Measurements from ENCODE around the gene RPS6KL1. TPM values are rescaled to one million over a fixed set of nuclear protein-coding genes. Genes with fewer than 3 reads are reported as not detected.

The RPS6KL1 gene
- total RNA-seq, 4 donors from 2014 or later = 0.86 to 7.5 (median 1.8) TPM

DNA sequence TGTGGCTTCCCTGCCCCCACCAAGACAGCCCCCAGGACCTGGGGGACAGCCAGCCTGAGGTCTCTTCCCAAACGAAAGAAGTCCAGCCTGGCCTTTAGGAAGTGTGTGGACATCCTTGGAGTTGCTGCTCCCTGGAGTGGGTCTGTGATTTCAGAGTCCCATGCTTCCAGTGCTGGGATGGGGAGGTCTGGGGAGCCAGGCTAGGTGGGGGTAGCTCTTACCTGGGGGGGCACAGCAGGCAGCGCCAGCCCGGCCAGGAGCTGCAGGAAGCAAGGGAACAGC lies 31.8 kb upstream of the RPS6KL1 start:
- Histone ChIP-seq H3K4me3 (peak overlapping the region; percentile 68), H3K36me3 (no peaks in the 10 kb centered on the region), H3K27ac (no peak overlapping the region), H3K9me3 (no peaks in the 10 kb centered on the region), H3K27me3 (no peaks in the 10 kb centered on the region), H3K4me1 (peaks cover 42% of the 10 kb centered on the region)
- WGBS = 0% methylated on average over 3 of the region's 3 CpGs
- TF ChIP-seq, protein P1, sequence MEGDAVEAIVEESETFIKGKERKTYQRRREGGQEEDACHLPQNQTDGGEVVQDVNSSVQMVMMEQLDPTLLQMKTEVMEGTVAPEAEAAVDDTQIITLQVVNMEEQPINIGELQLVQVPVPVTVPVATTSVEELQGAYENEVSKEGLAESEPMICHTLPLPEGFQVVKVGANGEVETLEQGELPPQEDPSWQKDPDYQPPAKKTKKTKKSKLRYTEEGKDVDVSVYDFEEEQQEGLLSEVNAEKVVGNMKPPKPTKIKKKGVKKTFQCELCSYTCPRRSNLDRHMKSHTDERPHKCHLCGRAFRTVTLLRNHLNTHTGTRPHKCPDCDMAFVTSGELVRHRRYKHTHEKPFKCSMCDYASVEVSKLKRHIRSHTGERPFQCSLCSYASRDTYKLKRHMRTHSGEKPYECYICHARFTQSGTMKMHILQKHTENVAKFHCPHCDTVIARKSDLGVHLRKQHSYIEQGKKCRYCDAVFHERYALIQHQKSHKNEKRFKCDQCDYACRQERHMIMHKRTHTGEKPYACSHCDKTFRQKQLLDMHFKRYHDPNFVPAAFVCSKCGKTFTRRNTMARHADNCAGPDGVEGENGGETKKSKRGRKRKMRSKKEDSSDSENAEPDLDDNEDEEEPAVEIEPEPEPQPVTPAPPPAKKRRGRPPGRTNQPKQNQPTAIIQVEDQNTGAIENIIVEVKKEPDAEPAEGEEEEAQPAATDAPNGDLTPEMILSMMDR (IDR thresholded peaks at IDR 0.05) = no peak
- TF ChIP-seq POLR2AphosphoS5 (IDR thresholded peaks at IDR 0.05) = no peak
- no peak for TF ChIP-seq EP300 (IDR thresholded peaks at IDR 0.05)
- TF ChIP-seq POLR2A (IDR thresholded peaks at IDR 0.05) = no peak
- no peak for DNase-seq (ENCODE audit: low spot score in 2 of 2)

GRCh38 chr14:74954232-74954946 lies 31.3 kb upstream of the RPS6KL1 start:
- no peak overlapping the region for H3K27ac ChIP-seq

GRCh38 chr14:74953686-74954085 lies 30.6 kb upstream of the RPS6KL1 start:
- H3K36me3 ChIP-seq = peaks cover 5% of the 10 kb centered on the region
- WGBS = 81% methylated on average over 5 of the region's 5 CpGs
- H3K27me3 ChIP-seq = no peaks in the 10 kb centered on the region
- peak overlapping the region; percentile 68 for H3K4me3 ChIP-seq
- H3K27ac ChIP-seq = no peak overlapping the region
- peaks cover 42% of the 10 kb centered on the region for H3K4me1 ChIP-seq
- no peaks in the 10 kb centered on the region for H3K9me3 ChIP-seq
- DNase-seq (ENCODE audit: low spot score in 2 of 2) = no peak
- TF ChIP-seq EP300 (IDR thresholded peaks at IDR 0.05) (no peak), POLR2A (IDR thresholded peaks at IDR 0.05) (no peak), POLR2AphosphoS5 (IDR thresholded peaks at IDR 0.05) (no peak)
- TF ChIP-seq, protein P1 (IDR thresholded peaks at IDR 0.05) = no peak

More at GRCh38 chr14:74954232-74954946, 31.3 kb upstream of the RPS6KL1 start:
- Histone ChIP-seq H3K4me1 (peaks cover 42% of the 10 kb centered on the region), H3K27me3 (no peaks in the 10 kb centered on the region), H3K9me3 (no peaks in the 10 kb centered on the region), H3K36me3 (peaks cover under 1% of the 10 kb centered on the region), H3K4me3 (peak overlapping the region; percentile 68)
- no peak for DNase-seq (ENCODE audit: low spot score in 2 of 2)
- WGBS = 62% methylated on average over 7 of the region's 18 CpGs
- TF ChIP-seq EP300 (IDR thresholded peaks at IDR 0.05) = no peak
- TF ChIP-seq POLR2AphosphoS5 (IDR thresholded peaks at IDR 0.05) = no peak
- no peak for TF ChIP-seq POLR2A (IDR thresholded peaks at IDR 0.05)
- TF ChIP-seq, protein P1 (IDR thresholded peaks at IDR 0.05) = no peak

GRCh38 chr14:74952697-74953484 lies 29.8 kb upstream of the RPS6KL1 start:
- H3K27me3 ChIP-seq = no peaks in the 10 kb centered on the region

More at GRCh38 chr14:74952697-74953484, 29.8 kb upstream of the RPS6KL1 start:
- Histone ChIP-seq H3K4me3 (peak overlapping the region; percentile 68), H3K36me3 (peaks cover 5% of the 10 kb centered on the region), H3K4me1 (peaks cover 47% of the 10 kb centered on the region), H3K9me3 (no peaks in the 10 kb centered on the region), H3K27ac (no peak overlapping the region)
- no peak for DNase-seq (ENCODE audit: low spot score in 2 of 2)
- no peak for TF ChIP-seq POLR2A (IDR thresholded peaks at IDR 0.05)
- TF ChIP-seq EP300 (IDR thresholded peaks at IDR 0.05) = no peak
- TF ChIP-seq POLR2AphosphoS5 (IDR thresholded peaks at IDR 0.05) = no peak
- TF ChIP-seq, protein P1 (IDR thresholded peaks at IDR 0.05) = no peak
- WGBS = 33% methylated on average over 17 of the region's 18 CpGs

Data from suprapubic skin (tissue), 4 donors.